Kidney epithelial cell (primary cell): ENCODE results near the gene LIMS2. TPM values are rescaled to one million over a fixed set of nuclear protein-coding genes. Genes with fewer than 3 reads are reported as not detected.

ENCODE experiments used
- DNase-seq: peaks from one replicate; pipeline ENCODE4 v3.0.0-alpha.2; 2010; ENCODE audit warnings: low read depth
- H3K27me3 ChIP-seq: 2 replicates; pipeline ENCODE4 v1.6.0; 2011; ENCODE audit warnings: low read length; ENCODE audit not compliant: control insufficient read depth, insufficient read depth
- H3K36me3 ChIP-seq: 2 replicates; pipeline ENCODE4 v1.5.1; 2011; ENCODE audit warnings: low read length; ENCODE audit not compliant: control insufficient read depth, insufficient read depth
- H3K4me3 ChIP-seq: 2 replicates; pipeline ENCODE4 v1.5.1; 2011; ENCODE audit warnings: low read depth, mild to moderate bottlenecking, control low read depth, low read length
- total RNA-seq: library from RNA; depleted of rRNA; stranded (reverse); fragments of >200 nt; gene quantifications from 2 replicates; pipeline ENCODE4 v1.2.3, GENCODE V29; 2015
- TF ChIP-seq, protein P1 (sequence below): IDR thresholded peaks from 2 replicates; pipeline ENCODE4 v1.5.1; 2011; ENCODE audit warnings: mild to moderate bottlenecking, moderate library complexity, low read length, control low read depth, inconsistent platforms; ENCODE audit not compliant: insufficient read depth, poor library complexity, severe bottlenecking

LIMS2 gene
- total RNA-seq, 1 donor from 2014 or later = 2.3 TPM

GRCh38 chr2:127659408-127660290 lies 15.7 kb downstream of the LIMS2 start:
- TF ChIP-seq, protein P1, sequence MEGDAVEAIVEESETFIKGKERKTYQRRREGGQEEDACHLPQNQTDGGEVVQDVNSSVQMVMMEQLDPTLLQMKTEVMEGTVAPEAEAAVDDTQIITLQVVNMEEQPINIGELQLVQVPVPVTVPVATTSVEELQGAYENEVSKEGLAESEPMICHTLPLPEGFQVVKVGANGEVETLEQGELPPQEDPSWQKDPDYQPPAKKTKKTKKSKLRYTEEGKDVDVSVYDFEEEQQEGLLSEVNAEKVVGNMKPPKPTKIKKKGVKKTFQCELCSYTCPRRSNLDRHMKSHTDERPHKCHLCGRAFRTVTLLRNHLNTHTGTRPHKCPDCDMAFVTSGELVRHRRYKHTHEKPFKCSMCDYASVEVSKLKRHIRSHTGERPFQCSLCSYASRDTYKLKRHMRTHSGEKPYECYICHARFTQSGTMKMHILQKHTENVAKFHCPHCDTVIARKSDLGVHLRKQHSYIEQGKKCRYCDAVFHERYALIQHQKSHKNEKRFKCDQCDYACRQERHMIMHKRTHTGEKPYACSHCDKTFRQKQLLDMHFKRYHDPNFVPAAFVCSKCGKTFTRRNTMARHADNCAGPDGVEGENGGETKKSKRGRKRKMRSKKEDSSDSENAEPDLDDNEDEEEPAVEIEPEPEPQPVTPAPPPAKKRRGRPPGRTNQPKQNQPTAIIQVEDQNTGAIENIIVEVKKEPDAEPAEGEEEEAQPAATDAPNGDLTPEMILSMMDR = no peak
- DNase-seq = no peak
- H3K4me3 ChIP-seq = no peak overlapping the region
- H3K36me3 ChIP-seq = no peaks in the 10 kb centered on the region
- H3K27me3 ChIP-seq = peaks cover 18% of the 10 kb centered on the region

DNA sequence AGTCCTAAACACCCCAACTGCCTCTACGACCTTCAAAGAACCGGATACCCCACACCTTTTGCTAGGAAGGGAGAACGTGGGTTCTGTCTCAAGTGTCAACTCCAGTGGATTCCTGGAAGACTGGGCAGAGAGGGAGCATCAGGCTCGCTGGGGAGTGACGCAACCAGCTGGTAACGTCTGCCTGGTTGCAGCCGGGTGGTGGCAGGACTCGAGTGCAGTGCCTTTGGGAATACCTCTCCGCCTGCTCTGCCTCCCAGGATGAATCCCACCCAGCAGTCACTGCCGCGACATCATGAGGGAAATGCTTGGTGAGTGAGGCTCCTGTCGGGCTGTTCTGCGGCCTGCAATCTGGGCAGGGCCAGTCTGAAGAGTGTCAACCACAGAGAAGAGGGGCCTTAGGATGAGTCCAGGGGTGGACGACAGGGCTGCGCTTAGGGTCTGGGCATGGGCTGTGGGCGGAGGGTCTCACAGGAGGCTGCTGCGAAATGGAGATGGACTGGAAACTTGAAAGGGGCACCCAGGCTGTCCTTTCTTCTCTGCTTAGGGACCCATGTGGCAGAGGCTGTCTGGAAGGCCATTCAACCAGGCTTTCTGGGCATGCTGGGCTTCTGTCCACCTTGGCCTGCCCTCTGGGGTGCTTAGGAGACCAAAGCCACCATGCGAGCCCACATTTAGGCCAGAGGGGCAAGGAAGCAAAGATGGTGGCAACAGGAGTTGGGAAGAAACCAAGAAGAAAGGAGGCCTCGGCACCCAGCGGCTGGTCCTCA lies 16.5 kb downstream of the LIMS2 start:
- DNase-seq = no peak
- Histone ChIP-seq H3K36me3 (no peaks in the 10 kb centered on the region), H3K4me3 (no peak overlapping the region), H3K27me3 (peaks cover 10% of the 10 kb centered on the region)
- TF ChIP-seq, protein P1 = no peak

DNA sequence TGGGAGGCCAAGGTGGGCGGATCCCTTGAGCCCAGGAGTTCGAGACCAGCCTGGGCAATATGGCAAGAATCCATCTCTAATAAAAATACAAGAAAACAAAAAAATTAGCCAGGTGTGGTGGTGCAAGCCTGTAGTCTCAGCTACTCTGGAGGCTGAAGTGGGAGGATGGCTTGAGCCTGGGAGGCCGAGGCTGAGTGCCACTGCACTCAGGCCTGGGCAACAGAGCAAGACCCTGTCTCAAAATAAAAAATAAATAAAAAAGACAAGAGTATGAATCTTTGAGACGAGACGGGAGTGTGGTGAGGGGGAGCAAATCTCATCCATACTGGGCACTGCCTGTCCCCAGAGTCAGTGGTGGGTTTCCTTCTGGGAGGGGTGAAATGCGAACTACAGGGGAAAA lies 17.2 kb downstream of the LIMS2 start:
- Histone ChIP-seq H3K27me3 (peaks cover 3% of the 10 kb centered on the region), H3K36me3 (no peaks in the 10 kb centered on the region), H3K4me3 (no peak overlapping the region)
- TF ChIP-seq, protein P1 = no peak
- DNase-seq = no peak

GRCh38 chr2:127657232-127657595 lies 18.1 kb downstream of the LIMS2 start:
- no peak for DNase-seq
- H3K36me3 ChIP-seq = no peaks in the 10 kb centered on the region
- H3K4me3 ChIP-seq = no peak overlapping the region
- no peaks in the 10 kb centered on the region for H3K27me3 ChIP-seq
- TF ChIP-seq, protein P1 = no peak

DNA sequence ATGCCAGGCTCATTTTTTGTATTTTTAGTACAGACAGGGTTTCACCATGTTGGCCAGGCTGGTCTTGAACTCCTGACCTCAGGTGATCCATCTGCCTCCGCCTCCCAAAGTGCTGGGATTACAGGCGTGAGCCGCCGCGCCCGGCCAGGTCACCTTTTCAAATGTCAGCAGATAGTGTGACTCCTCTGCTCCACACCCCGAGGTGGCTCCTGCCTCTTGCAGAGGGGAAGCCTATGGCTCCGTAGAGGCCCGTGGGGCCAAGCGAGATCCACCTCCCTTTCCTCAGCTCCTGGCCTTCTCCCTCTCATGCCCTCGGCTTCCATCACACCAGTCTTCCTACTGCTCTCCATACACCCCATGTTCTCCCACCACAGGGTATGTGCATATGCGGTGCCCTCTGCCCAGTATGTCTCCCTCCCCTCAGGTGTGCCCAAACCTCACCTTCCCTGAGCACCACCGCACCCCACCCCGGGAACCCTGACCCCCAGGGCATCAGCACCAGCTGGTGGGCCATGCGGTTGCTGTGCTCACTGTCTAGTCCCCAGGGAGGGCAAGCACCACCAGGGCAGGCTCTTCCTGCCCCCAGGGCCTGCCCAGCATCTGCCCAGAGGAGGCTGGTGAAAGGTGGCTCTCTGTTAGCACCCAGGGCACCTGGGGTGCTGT lies 18.6 kb downstream of the LIMS2 start:
- TF ChIP-seq, protein P1 = no peak
- no peak for DNase-seq
- H3K27me3 ChIP-seq = no peaks in the 10 kb centered on the region

More for the DNA sequence above, 18.6 kb downstream of the LIMS2 start:
- H3K4me3 ChIP-seq = no peak overlapping the region
- H3K36me3 ChIP-seq = no peaks in the 10 kb centered on the region
